HepG2 (cell line): ENCODE data around the gene MAP3K19. TPM values are rescaled to one million over a fixed set of nuclear protein-coding genes. Genes with fewer than 3 reads are reported as not detected.

ENCODE experiments used
- FOXC1 ChIP-seq: sonication (generic); formaldehyde crosslinking; IDR thresholded peaks from 2 replicates; pipeline ENCODE4 v1.8.0; 2022; ENCODE audit warnings: mild to moderate bottlenecking, missing genetic modification reagents, borderline replicate concordance
- KLF11 ChIP-seq: IDR thresholded peaks from 2 replicates; pipeline ENCODE4 v1.6.1; 2016; ENCODE audit warnings: missing compliant biosample characterization
- MTF1 ChIP-seq: sonication (generic); formaldehyde crosslinking; IDR thresholded peaks from 2 replicates; pipeline ENCODE4 v1.5.0; 2020; ENCODE audit warnings: missing genetic modification reagents
- RAD51 ChIP-seq: fragments of 450-650 bp; IDR thresholded peaks from 2 replicates; pipeline ENCODE4 v1.6.1; 2016; ENCODE audit warnings: borderline replicate concordance
- RARG ChIP-seq: sonication (generic); formaldehyde crosslinking; IDR thresholded peaks from 2 replicates; pipeline ENCODE4 v1.4.0; 2020; ENCODE audit warnings: low read depth, mild to moderate bottlenecking, missing genetic modification reagents
- SNRNP70 ChIP-seq: fragments of 200-400 bp; formaldehyde crosslinking; IDR thresholded peaks from 2 replicates; pipeline ENCODE4 v1.6.1; 2017; ENCODE audit warnings: mild to moderate bottlenecking, low read depth, low read length, moderate library complexity
- THAP11 ChIP-seq: IDR thresholded peaks from 2 replicates; pipeline ENCODE4 v1.6.1; 2016; ENCODE audit warnings: missing biosample characterization, missing genetic modification reagents
- ZNF432 ChIP-seq: sonication (generic); formaldehyde crosslinking; IDR thresholded peaks from 2 replicates; pipeline ENCODE4 v1.5.0; 2020; ENCODE audit warnings: missing genetic modification reagents, mild to moderate bottlenecking, borderline replicate concordance
- ZNF546 ChIP-seq: sonication (generic); formaldehyde crosslinking; conservative IDR thresholded peaks from 2 replicates; pipeline ENCODE4 v1.8.1; 2023; ENCODE audit warnings: mild to moderate bottlenecking, missing genetic modification reagents
- ZNF557 ChIP-seq: sonication (generic); formaldehyde crosslinking; IDR thresholded peaks from 2 replicates; pipeline ENCODE4 v1.4.0; 2020; ENCODE audit warnings: missing genetic modification reagents
- ZNF737 ChIP-seq: sonication (generic); formaldehyde crosslinking; IDR thresholded peaks from 2 replicates; pipeline ENCODE4 v1.5.0; 2020; ENCODE audit warnings: missing genetic modification reagents, mild to moderate bottlenecking, borderline replicate concordance
- ZSCAN29 ChIP-seq: sonication (generic); formaldehyde crosslinking; conservative IDR thresholded peaks from 2 replicates; pipeline ENCODE4 v1.4.0; 2020; ENCODE audit warnings: mild to moderate bottlenecking, missing genetic modification reagents
- polyA plus RNA-seq, 8 experiments: library from polyadenylated mRNA; depleted of rRNA in 3 of 8; stranded (reverse) in 7 of 8; unstranded in 1 of 8; fragments of >200 nt; fragmentation: Illumina TruSeq in 4 of 8; extraction: Trizol in 4 of 8; gene quantifications; 2 replicates each; pipeline versions ENCODE4 v1.2.1 to v1.2.3, GENCODE V29; 2011 to 2016; ENCODE audit warnings: low read depth in 4 of 8, missing spikeins in 1 of 8, mixed read lengths in 1 of 8; ENCODE audit not compliant: insufficient read depth in 1 of 8
- total RNA-seq, 5 experiments: library from RNA; depleted of rRNA; stranded (reverse); fragments of >200 nt; fragmentation: Illumina TruSeq; extraction: Trizol; gene quantifications; 2 replicates each; pipeline ENCODE4 v1.2.3, GENCODE V29; 2016; ENCODE audit warnings: low read depth in 1 of 5
- TF ChIP-seq, protein P1 (sequence below): sonication (generic); formaldehyde crosslinking; IDR thresholded peaks from 2 replicates; pipeline ENCODE4 v1.8.0; 2022; ENCODE audit warnings: mild to moderate bottlenecking, missing genetic modification reagents; ENCODE audit not compliant: insufficient replicate concordance
- TF ChIP-seq, protein P2 (sequence below): sonication (generic); formaldehyde crosslinking; IDR thresholded peaks from 2 replicates; pipeline ENCODE4 v1.9.0; 2022; ENCODE audit warnings: low read depth, missing genetic modification reagents
- TF ChIP-seq, protein P3 (sequence below): sonication (generic); formaldehyde crosslinking; IDR thresholded peaks from 2 replicates; pipeline ENCODE4 v1.5.1; 2020; ENCODE audit warnings: mild to moderate bottlenecking, missing genetic modification reagents, moderate library complexity
- TF ChIP-seq, protein P4 (sequence below): sonication (generic); formaldehyde crosslinking; IDR thresholded peaks from 2 replicates; pipeline ENCODE4 v1.4.0; 2020; ENCODE audit warnings: missing genetic modification reagents
- TF ChIP-seq, protein P5 (sequence below): sonication (generic); formaldehyde crosslinking; IDR thresholded peaks from 2 replicates; pipeline ENCODE4 v1.4.0; 2020; ENCODE audit warnings: mild to moderate bottlenecking, missing genetic modification reagents, borderline replicate concordance

Gene MAP3K19
- total and polyA plus RNA-seq, 2 of the 13 experiments (the other 11 are each of a cell fraction or from before 2014, with no cell fraction given) = not detected

DNA sequence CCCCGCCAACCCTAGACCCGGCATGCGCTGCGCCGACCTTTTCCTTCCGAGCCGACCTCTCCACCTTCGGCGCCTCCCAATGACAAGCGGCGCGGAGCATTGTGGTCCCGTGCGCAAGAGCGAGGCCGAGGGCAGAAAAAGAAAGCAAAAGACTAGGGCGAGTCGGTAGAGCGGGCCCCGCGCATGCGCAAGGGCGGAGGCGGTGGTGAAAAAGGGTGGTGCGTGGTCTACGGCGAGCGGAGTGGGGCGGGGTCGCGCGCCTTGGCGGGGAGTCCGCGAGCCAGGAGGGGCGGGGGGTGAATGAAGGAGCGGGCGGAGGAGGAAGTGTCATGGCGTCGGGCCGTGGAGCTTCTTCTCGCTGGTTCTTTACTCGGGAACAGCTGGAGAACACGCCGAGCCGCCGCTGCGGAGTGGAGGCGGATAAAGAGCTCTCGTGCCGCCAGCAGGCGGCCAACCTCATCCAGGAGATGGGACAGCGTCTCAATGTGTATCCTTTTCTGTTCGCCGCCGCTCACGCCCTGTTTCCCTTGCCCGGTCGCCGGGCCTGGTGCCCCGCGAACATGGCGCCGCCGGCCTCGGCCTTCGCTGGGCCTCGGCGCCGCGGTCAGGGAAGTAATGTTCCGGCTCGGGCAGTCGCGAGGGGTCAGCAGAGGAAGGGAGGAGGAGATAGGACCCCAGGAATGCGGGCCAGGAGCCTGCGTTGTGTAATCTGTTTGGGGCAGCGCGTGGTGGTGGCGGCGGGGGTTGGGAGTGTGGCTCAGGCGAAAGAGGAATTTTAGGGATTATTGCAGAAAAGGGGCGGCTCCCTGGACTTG is 128.5 kb downstream of the MAP3K19 start, which contains the start of gene CCNT2 (continued):
- TF ChIP-seq ZNF432 = no peak
- TF ChIP-seq, protein P1, sequence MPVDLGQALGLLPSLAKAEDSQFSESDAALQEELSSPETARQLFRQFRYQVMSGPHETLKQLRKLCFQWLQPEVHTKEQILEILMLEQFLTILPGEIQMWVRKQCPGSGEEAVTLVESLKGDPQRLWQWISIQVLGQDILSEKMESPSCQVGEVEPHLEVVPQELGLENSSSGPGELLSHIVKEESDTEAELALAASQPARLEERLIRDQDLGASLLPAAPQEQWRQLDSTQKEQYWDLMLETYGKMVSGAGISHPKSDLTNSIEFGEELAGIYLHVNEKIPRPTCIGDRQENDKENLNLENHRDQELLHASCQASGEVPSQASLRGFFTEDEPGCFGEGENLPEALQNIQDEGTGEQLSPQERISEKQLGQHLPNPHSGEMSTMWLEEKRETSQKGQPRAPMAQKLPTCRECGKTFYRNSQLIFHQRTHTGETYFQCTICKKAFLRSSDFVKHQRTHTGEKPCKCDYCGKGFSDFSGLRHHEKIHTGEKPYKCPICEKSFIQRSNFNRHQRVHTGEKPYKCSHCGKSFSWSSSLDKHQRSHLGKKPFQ (CRISPR knock-in tag) = peak; percentile 75
- TF ChIP-seq, protein P2, sequence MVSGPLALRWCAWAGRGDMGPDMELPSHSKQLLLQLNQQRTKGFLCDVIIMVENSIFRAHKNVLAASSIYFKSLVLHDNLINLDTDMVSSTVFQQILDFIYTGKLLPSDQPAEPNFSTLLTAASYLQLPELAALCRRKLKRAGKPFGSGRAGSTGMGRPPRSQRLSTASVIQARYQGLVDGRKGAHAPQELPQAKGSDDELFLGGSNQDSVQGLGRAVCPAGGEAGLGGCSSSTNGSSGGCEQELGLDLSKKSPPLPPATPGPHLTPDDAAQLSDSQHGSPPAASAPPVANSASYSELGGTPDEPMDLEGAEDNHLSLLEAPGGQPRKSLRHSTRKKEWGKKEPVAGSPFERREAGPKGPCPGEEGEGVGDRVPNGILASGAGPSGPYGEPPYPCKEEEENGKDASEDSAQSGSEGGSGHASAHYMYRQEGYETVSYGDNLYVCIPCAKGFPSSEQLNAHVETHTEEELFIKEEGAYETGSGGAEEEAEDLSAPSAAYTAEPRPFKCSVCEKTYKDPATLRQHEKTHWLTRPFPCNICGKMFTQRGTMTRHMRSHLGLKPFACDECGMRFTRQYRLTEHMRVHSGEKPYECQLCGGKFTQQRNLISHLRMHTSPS = 0 out of 2 replicates have a peak, but pooled peaks have one; percentile 13
- no peak for TF ChIP-seq RARG (CRISPR knock-in tag)
- TF ChIP-seq ZNF737 (CRISPR knock-in tag) = no peak
- TF ChIP-seq, protein P3, sequence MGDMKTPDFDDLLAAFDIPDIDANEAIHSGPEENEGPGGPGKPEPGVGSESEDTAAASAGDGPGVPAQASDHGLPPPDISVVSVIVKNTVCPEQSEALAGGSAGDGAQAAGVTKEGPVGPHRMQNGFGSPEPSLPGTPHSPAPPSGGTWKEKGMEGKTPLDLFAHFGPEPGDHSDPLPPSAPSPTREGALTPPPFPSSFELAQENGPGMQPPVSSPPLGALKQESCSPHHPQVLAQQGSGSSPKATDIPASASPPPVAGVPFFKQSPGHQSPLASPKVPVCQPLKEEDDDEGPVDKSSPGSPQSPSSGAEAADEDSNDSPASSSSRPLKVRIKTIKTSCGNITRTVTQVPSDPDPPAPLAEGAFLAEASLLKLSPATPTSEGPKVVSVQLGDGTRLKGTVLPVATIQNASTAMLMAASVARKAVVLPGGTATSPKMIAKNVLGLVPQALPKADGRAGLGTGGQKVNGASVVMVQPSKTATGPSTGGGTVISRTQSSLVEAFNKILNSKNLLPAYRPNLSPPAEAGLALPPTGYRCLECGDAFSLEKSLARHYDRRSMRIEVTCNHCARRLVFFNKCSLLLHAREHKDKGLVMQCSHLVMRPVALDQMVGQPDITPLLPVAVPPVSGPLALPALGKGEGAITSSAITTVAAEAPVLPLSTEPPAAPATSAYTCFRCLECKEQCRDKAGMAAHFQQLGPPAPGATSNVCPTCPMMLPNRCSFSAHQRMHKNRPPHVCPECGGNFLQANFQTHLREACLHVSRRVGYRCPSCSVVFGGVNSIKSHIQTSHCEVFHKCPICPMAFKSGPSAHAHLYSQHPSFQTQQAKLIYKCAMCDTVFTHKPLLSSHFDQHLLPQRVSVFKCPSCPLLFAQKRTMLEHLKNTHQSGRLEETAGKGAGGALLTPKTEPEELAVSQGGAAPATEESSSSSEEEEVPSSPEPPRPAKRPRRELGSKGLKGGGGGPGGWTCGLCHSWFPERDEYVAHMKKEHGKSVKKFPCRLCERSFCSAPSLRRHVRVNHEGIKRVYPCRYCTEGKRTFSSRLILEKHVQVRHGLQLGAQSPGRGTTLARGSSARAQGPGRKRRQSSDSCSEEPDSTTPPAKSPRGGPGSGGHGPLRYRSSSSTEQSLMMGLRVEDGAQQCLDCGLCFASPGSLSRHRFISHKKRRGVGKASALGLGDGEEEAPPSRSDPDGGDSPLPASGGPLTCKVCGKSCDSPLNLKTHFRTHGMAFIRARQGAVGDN (CRISPR knock-in tag) = peak; percentile 82
- no peak for TF ChIP-seq MTF1 (CRISPR knock-in tag)
- peak; percentile 95 for TF ChIP-seq THAP11 (CRISPR knock-in tag)
- no peak for TF ChIP-seq SNRNP70
- TF ChIP-seq RAD51 = no peak; the same call in 1 of the 2 replicates
- TF ChIP-seq, protein P4, sequence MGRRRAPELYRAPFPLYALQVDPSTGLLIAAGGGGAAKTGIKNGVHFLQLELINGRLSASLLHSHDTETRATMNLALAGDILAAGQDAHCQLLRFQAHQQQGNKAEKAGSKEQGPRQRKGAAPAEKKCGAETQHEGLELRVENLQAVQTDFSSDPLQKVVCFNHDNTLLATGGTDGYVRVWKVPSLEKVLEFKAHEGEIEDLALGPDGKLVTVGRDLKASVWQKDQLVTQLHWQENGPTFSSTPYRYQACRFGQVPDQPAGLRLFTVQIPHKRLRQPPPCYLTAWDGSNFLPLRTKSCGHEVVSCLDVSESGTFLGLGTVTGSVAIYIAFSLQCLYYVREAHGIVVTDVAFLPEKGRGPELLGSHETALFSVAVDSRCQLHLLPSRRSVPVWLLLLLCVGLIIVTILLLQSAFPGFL = 0 out of 2 replicates have a peak, but pooled peaks have one; percentile 39
- TF ChIP-seq ZNF557 = no peak
- TF ChIP-seq ZSCAN29 (CRISPR knock-in tag) = no peak
- no peak for TF ChIP-seq ZNF546 (CRISPR knock-in tag)
- TF ChIP-seq, protein P5, sequence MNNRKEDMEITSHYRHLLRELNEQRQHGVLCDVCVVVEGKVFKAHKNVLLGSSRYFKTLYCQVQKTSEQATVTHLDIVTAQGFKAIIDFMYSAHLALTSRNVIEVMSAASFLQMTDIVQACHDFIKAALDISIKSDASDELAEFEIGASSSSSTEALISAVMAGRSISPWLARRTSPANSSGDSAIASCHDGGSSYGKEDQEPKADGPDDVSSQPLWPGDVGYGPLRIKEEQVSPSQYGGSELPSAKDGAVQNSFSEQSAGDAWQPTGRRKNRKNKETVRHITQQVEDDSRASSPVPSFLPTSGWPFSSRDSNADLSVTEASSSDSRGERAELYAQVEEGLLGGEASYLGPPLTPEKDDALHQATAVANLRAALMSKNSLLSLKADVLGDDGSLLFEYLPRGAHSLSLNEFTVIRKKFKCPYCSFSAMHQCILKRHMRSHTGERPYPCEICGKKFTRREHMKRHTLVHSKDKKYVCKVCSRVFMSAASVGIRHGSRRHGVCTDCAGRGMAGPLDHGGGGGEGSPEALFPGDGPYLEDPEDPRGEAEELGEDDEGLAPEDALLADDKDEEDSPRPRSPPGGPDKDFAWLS (CRISPR knock-in tag) = no peak; the same call in 1 of the 2 replicates
- 0 out of 2 replicates have a peak, but pooled peaks have one; percentile 52 for TF ChIP-seq KLF11
- peak; percentile 33; the same call in 1 of the 2 replicates for TF ChIP-seq FOXC1
